Osteoblast (primary cell): ENCODE results near the gene NOL12. TPM values are rescaled to one million over a fixed set of nuclear protein-coding genes. Genes with fewer than 3 reads are reported as not detected.

Source experiments
- DNase-seq: peaks from one replicate; pipeline ENCODE4 v3.0.0; 2011; ENCODE audit warnings: low spot score, mixed read lengths; ENCODE audit not compliant: insufficient read length; ENCODE audit errors: missing footprints
- H2AFZ ChIP-seq: 2 replicates; pipeline ENCODE4 v1.6.0; 2011; ENCODE audit warnings: mild to moderate bottlenecking, low read length
- H3K27ac ChIP-seq: 2 replicates; pipeline ENCODE4 v1.5.1; 2011; ENCODE audit warnings: mild to moderate bottlenecking, low read depth, low read length, moderate library complexity
- H3K27me3 ChIP-seq: 2 replicates; pipeline ENCODE4 v1.6.0; 2012; ENCODE audit warnings: mild to moderate bottlenecking, control low read depth, inconsistent platforms, low read length, moderate library complexity; ENCODE audit not compliant: insufficient read depth
- H3K36me3 ChIP-seq: 2 replicates; pipeline ENCODE4 v1.5.1; 2011; ENCODE audit warnings: mild to moderate bottlenecking, low read length, control low read depth, moderate library complexity; ENCODE audit not compliant: insufficient read depth
- H3K4me1 ChIP-seq: 2 replicates; pipeline ENCODE4 v1.5.1; 2011; ENCODE audit warnings: mild to moderate bottlenecking, low read length, control low read depth, moderate library complexity; ENCODE audit not compliant: insufficient read depth
- H3K4me2 ChIP-seq: 2 replicates; pipeline ENCODE4 v1.6.0; 2011; ENCODE audit warnings: mild to moderate bottlenecking, low read length; ENCODE audit not compliant: insufficient read depth
- H3K4me3 ChIP-seq: fragments of 200-600 bp; sonication (generic); 3 replicates; pipeline ENCODE4 v1.5.1; 2012; ENCODE audit warnings: mild to moderate bottlenecking, low read length, inconsistent platforms; ENCODE audit not compliant: insufficient read depth
- H3K79me2 ChIP-seq: 2 replicates; pipeline ENCODE4 v1.6.0; 2012; ENCODE audit warnings: mild to moderate bottlenecking, low read length, control low read depth, inconsistent platforms; ENCODE audit not compliant: insufficient read depth
- H3K9me3 ChIP-seq: 2 replicates; pipeline ENCODE4 v1.5.1; 2011; ENCODE audit warnings: low read depth, low read length, control low read depth
- H4K20me1 ChIP-seq: 2 replicates; pipeline ENCODE4 v1.6.0; 2012; ENCODE audit warnings: mild to moderate bottlenecking, low read length, control low read depth; ENCODE audit not compliant: insufficient read depth
- CTCF ChIP-seq: IDR thresholded peaks from 2 replicates; pipeline ENCODE4 v1.5.1; 2011; ENCODE audit warnings: mild to moderate bottlenecking, low read depth, low read length, moderate library complexity; ENCODE audit errors: extremely low read depth
- total RNA-seq: library from RNA; depleted of rRNA; stranded (reverse); fragments of >200 nt; gene quantifications from 2 replicates; pipeline ENCODE4 v1.2.3, GENCODE V29; 2012

The NOL12 gene
- total RNA-seq, 1 donor = 9.0 TPM

GRCh38 chr22:37677493-37677974 lies 8.6 kb upstream of the NOL12 start:
- H4K20me1 ChIP-seq = peaks cover 43% of the 10 kb centered on the region

GRCh38 chr22:37678372-37678771 lies 7.8 kb upstream of the NOL12 start:
- Histone ChIP-seq H3K4me1 (peaks cover 23% of the 10 kb centered on the region), H3K27ac (peak overlapping the region; percentile 24), H3K79me2 (peaks cover 28% of the 10 kb centered on the region), H4K20me1 (peaks cover 43% of the 10 kb centered on the region), H2AFZ (no peak overlapping the region), H3K9me3 (no peaks in the 10 kb centered on the region), H3K4me2 (peak overlapping the region; percentile 96), H3K4me3 (peak overlapping the region; percentile 27), H3K27me3 (no peaks in the 10 kb centered on the region), H3K36me3 (peaks cover 26% of the 10 kb centered on the region)
- no peak for TF ChIP-seq CTCF
- no peak for DNase-seq

More at GRCh38 chr22:37677493-37677974, 8.6 kb upstream of the NOL12 start:
- peaks cover 26% of the 10 kb centered on the region for H3K36me3 ChIP-seq
- H2AFZ ChIP-seq = no peak overlapping the region
- peak overlapping the region; percentile 96 for H3K4me2 ChIP-seq
- no peaks in the 10 kb centered on the region for H3K27me3 ChIP-seq
- H3K79me2 ChIP-seq = peaks cover 28% of the 10 kb centered on the region
- no peak for DNase-seq
- H3K4me1 ChIP-seq = peaks cover 23% of the 10 kb centered on the region
- H3K9me3 ChIP-seq = no peaks in the 10 kb centered on the region
- TF ChIP-seq CTCF = no peak
- peak overlapping the region; percentile 99 for H3K4me3 ChIP-seq
- H3K27ac ChIP-seq = peak overlapping the region; percentile 70

- peaks cover 26% of the 10 kb centered on the region for H3K36me3 ChIP-seq
- no peak for DNase-seq
- no peaks in the 10 kb centered on the region for H3K27me3 ChIP-seq
- peaks cover 43% of the 10 kb centered on the region for H4K20me1 ChIP-seq
- TF ChIP-seq CTCF = no peak
- peaks cover 28% of the 10 kb centered on the region for H3K79me2 ChIP-seq
- no peak overlapping the region for H3K4me2 ChIP-seq
- H3K4me1 ChIP-seq = peaks cover 19% of the 10 kb centered on the region
- H3K27ac ChIP-seq = no peak overlapping the region
- no peaks in the 10 kb centered on the region for H3K9me3 ChIP-seq
- no peak overlapping the region for H3K4me3 ChIP-seq
- no peak overlapping the region for H2AFZ ChIP-seq
Measured at GRCh38 chr22:37679670-37680069, 6.5 kb upstream of the NOL12 start.

GRCh38 chr22:37680191-37680851 lies 5.8 kb upstream of the NOL12 start:
- Histone ChIP-seq H3K36me3 (peaks cover 26% of the 10 kb centered on the region), H3K27ac (peak overlapping the region; percentile 20)
- no peak for DNase-seq

More at GRCh38 chr22:37680191-37680851, 5.8 kb upstream of the NOL12 start:
- H3K4me1 ChIP-seq = peaks cover 16% of the 10 kb centered on the region
- TF ChIP-seq CTCF = no peak
- no peaks in the 10 kb centered on the region for H3K27me3 ChIP-seq
- no peaks in the 10 kb centered on the region for H3K9me3 ChIP-seq
- H2AFZ ChIP-seq = no peak overlapping the region
- no peak overlapping the region for H3K4me3 ChIP-seq
- H3K4me2 ChIP-seq = no peak overlapping the region
- H4K20me1 ChIP-seq = peaks cover 43% of the 10 kb centered on the region
- peaks cover 28% of the 10 kb centered on the region for H3K79me2 ChIP-seq
